Natural killer cell (primary cell): ENCODE results near the gene PRODH2. TPM values are rescaled to one million over a fixed set of nuclear protein-coding genes. Genes with fewer than 3 reads are reported as not detected.

Experiments
- ATAC-seq, 3 donors: fragments of 150-1000 bp in 2 of 3; fragments of 200-7000 bp in 1 of 3; cut with Tn5 transposase; 1 replicate in 1 of 3; 2 replicates in 2 of 3; pipeline ENCODE4 v1.10.0; 2021; ENCODE audit warnings: mild to moderate bottlenecking in 2 of 3, moderate library complexity in 2 of 3
- DNase-seq, 2 donors: peaks; one replicate each; pipeline versions ENCODE4 v3.0.0 to v3.0.0-alpha.2; 2013 to 2021; ENCODE audit warnings: mixed read lengths in 1 of 2
- H3K27ac ChIP-seq: one replicate; pipeline ENCODE4 v1.5.1; 2013; ENCODE audit warnings: mild to moderate bottlenecking, low read length
- H3K27me3 ChIP-seq: one replicate; pipeline ENCODE4 v1.6.1; 2013; ENCODE audit warnings: low read length; ENCODE audit not compliant: control insufficient read depth, insufficient read depth
- H3K36me3 ChIP-seq: one replicate; pipeline ENCODE4 v1.6.1; 2013; ENCODE audit warnings: low read length; ENCODE audit not compliant: control insufficient read depth, insufficient read depth
- H3K4me1 ChIP-seq: one replicate; pipeline ENCODE4 v1.6.1; 2013; ENCODE audit warnings: low read length; ENCODE audit not compliant: control insufficient read depth, insufficient read depth
- H3K4me3 ChIP-seq: one replicate; pipeline ENCODE4 v1.5.1; 2013; ENCODE audit warnings: low read length
- H3K9me3 ChIP-seq: one replicate; pipeline ENCODE4 v1.6.1; 2013; ENCODE audit warnings: low read length; ENCODE audit not compliant: control insufficient read depth, insufficient read depth
- H3K27ac Mint-ChIP-seq, 2 donors: one replicate each; pipeline ENCODE4 v1.8.0; 2022; ENCODE audit warnings: mild to moderate bottlenecking in 2 of 2, mixed read lengths in 2 of 2, moderate library complexity in 1 of 2
- H3K27me3 Mint-ChIP-seq, 2 donors: one replicate each; pipeline ENCODE4 v1.8.0; 2022; ENCODE audit warnings: low read depth in 2 of 2, mixed read lengths in 2 of 2
- H3K36me3 Mint-ChIP-seq: one replicate; pipeline ENCODE4 v1.8.0; 2022; ENCODE audit warnings: mixed read lengths
- H3K4me1 Mint-ChIP-seq, 2 donors: one replicate each; pipeline ENCODE4 v1.8.0; 2022; ENCODE audit warnings: mixed read lengths in 2 of 2
- H3K4me3 Mint-ChIP-seq: one replicate; pipeline ENCODE4 v1.8.0; 2022; ENCODE audit warnings: mild to moderate bottlenecking, moderate library complexity, mixed read lengths
- H3K9me3 Mint-ChIP-seq, 2 donors: one replicate each; pipeline ENCODE4 v1.8.0; 2022; ENCODE audit warnings: mixed read lengths in 2 of 2
- CTCF ChIP-seq: fragments of 200-600 bp; IDR thresholded peaks from one replicate; pipeline ENCODE4 v1.8.0; 2022; ENCODE audit warnings: antibody characterized with exemption
- WGBS: methylation state at CpG from one replicate; pipeline ENCODE4 v1.1.7; 2013; ENCODE audit warnings: missing lambda C conversion rate; ENCODE audit not compliant: insufficient coverage; 5-methylcytosine and 5-hydroxymethylcytosine counted together
- intact Hi-C: fragments of 100-400 bp; cut with micrococcal nuclease; formaldehyde crosslinking; loops from one replicate; pipeline ENCODE4 v1.14.2; 2022
- total RNA-seq, 4 donors: library from RNA; stranded (reverse); fragments of 120-200 nt in 1 of 4; gene quantifications; one replicate each; pipeline versions ENCODE4 v1.2.3 to v1.2.4, GENCODE V29; 2013 to 2022

Gene PRODH2
- total RNA-seq, 3 donors from 2014 or later (not counting 1 experiment from before 2014, with no cell fraction given): not detected

- DNase-seq (no peak), ATAC-seq (no peak)
- no peaks in the 10 kb centered on the region for H3K36me3 ChIP-seq
- intact Hi-C loops: no loop called here
- peaks cover 21 to 24% of the 10 kb centered on the region in 2 donors for H3K4me1 Mint-ChIP-seq
- no peaks in the 10 kb centered on the region for H3K36me3 Mint-ChIP-seq
- no peak overlapping the region for H3K4me3 Mint-ChIP-seq
- no peak overlapping the region for H3K4me3 ChIP-seq
- H3K27me3 Mint-ChIP-seq: peaks cover 0 to 11% of the 10 kb centered on the region in 2 donors
- no peak for TF ChIP-seq CTCF
- no peaks in the 10 kb centered on the region for H3K9me3 ChIP-seq
- H3K4me1 ChIP-seq: peaks cover 22% of the 10 kb centered on the region
- H3K27me3 ChIP-seq: no peaks in the 10 kb centered on the region
- 95% methylated on average over 5 of the region's 5 CpGs for WGBS
- H3K27ac Mint-ChIP-seq: no peak overlapping the region
- no peak overlapping the region for H3K27ac ChIP-seq
- no peaks in the 10 kb centered on the region for H3K9me3 Mint-ChIP-seq
Measured at GRCh38 chr19:35807633-35808032, 5.0 kb downstream of the PRODH2 start.

- Histone ChIP-seq H3K27ac (no peak overlapping the region), H3K4me1 (peaks cover 22% of the 10 kb centered on the region), H3K27me3 (no peaks in the 10 kb centered on the region), H3K36me3 (no peaks in the 10 kb centered on the region), H3K9me3 (no peaks in the 10 kb centered on the region), H3K4me3 (no peak overlapping the region)
- Mint-ChIP-seq H3K9me3 (no peaks in the 10 kb centered on the region), H3K27ac (no peak overlapping the region), H3K36me3 (no peaks in the 10 kb centered on the region), H3K4me3 (no peak overlapping the region), H3K4me1 (peaks cover 21 to 24% of the 10 kb centered on the region in 2 donors), H3K27me3 (peaks cover 0 to 8% of the 10 kb centered on the region in 2 donors)
- no peak for TF ChIP-seq CTCF
- no peak for ATAC-seq
- 95% methylated on average over 18 of the region's 18 CpGs for WGBS
- intact Hi-C loops: no loop called here
- no peak for DNase-seq
Measured at GRCh38 chr19:35806597-35806996, 6.0 kb downstream of the PRODH2 start.

- no peak overlapping the region for H3K4me3 Mint-ChIP-seq
- peaks cover 22% of the 10 kb centered on the region for H3K4me1 ChIP-seq
- H3K9me3 ChIP-seq: no peaks in the 10 kb centered on the region
- intact Hi-C loops: no loop called here
- ATAC-seq (no peak), DNase-seq (no peak)
- TF ChIP-seq CTCF: no peak
- no peaks in the 10 kb centered on the region for H3K9me3 Mint-ChIP-seq
- H3K27me3 Mint-ChIP-seq: peaks cover 0 to 3% of the 10 kb centered on the region in 2 donors
- no peaks in the 10 kb centered on the region for H3K36me3 ChIP-seq
- no peaks in the 10 kb centered on the region for H3K36me3 Mint-ChIP-seq
- no peak overlapping the region for H3K27ac Mint-ChIP-seq
- H3K27me3 ChIP-seq: no peaks in the 10 kb centered on the region
- WGBS: 81% methylated on average over 5 of the region's 5 CpGs
- no peak overlapping the region for H3K27ac ChIP-seq
- H3K4me1 Mint-ChIP-seq: peaks cover 21 to 24% of the 10 kb centered on the region in 2 donors
- H3K4me3 ChIP-seq: no peak overlapping the region
Measured at GRCh38 chr19:35805526-35806102, 7.0 kb downstream of the PRODH2 start.

- H3K9me3 ChIP-seq: no peaks in the 10 kb centered on the region
- H3K36me3 ChIP-seq: no peaks in the 10 kb centered on the region
- 84% methylated on average over 2 of the region's 3 CpGs for WGBS
- no peak overlapping the region for H3K27ac Mint-ChIP-seq
- H3K27me3 ChIP-seq: peaks cover 2% of the 10 kb centered on the region
- H3K4me3 ChIP-seq: no peak overlapping the region
- no peaks in the 10 kb centered on the region for H3K9me3 Mint-ChIP-seq
- H3K27ac ChIP-seq: no peak overlapping the region
- peaks cover 0 to 14% of the 10 kb centered on the region in 2 donors for H3K27me3 Mint-ChIP-seq
- DNase-seq (no peak), ATAC-seq (no peak)
- peaks cover 30% of the 10 kb centered on the region for H3K4me1 ChIP-seq
- no peak for TF ChIP-seq CTCF
- no peak overlapping the region for H3K4me3 Mint-ChIP-seq
- intact Hi-C loops: no loop called here
- H3K36me3 Mint-ChIP-seq: no peaks in the 10 kb centered on the region
- peaks cover 18 to 28% of the 10 kb centered on the region in 2 donors for H3K4me1 Mint-ChIP-seq
Measured at GRCh38 chr19:35801828-35802227, 10.8 kb downstream of the PRODH2 start.
